ENCODE data around the gene PHKB.

Gene PHKB

GRCh38 chr16:47617732-47618131 lies 156.6 kb downstream of the PHKB start:
- no peak overlapping the region for H3K27ac ChIP-seq (replicated peaks)
- no peak overlapping the region for H3K4me3 ChIP-seq (replicated peaks; ENCODE audit: insufficient read depth, low read length)
- H3K27me3 ChIP-seq (ENCODE audit: insufficient read depth, poor library complexity, severe bottlenecking) = no peaks in the 10 kb centered on the region
- no peak for DNase-seq (ENCODE audit: low read depth in 1 of 2, low spot score in 1 of 2)
- TF ChIP-seq REST (IDR thresholded peaks at IDR 0.05; ENCODE audit: insufficient replicate concordance, low read depth) (no peak), GABPA (IDR thresholded peaks at IDR 0.05; ENCODE audit: low read depth) (no peak), CTCF (IDR thresholded peaks at IDR 0.05; ENCODE audit: insufficient read depth, low read length) (no peak), SPI1 (IDR thresholded peaks at IDR 0.05; ENCODE audit: borderline replicate concordance, low read depth) (no peak), POLR2AphosphoS5 (IDR thresholded peaks at IDR 0.05; ENCODE audit: low read depth) (no peak)

DNA sequence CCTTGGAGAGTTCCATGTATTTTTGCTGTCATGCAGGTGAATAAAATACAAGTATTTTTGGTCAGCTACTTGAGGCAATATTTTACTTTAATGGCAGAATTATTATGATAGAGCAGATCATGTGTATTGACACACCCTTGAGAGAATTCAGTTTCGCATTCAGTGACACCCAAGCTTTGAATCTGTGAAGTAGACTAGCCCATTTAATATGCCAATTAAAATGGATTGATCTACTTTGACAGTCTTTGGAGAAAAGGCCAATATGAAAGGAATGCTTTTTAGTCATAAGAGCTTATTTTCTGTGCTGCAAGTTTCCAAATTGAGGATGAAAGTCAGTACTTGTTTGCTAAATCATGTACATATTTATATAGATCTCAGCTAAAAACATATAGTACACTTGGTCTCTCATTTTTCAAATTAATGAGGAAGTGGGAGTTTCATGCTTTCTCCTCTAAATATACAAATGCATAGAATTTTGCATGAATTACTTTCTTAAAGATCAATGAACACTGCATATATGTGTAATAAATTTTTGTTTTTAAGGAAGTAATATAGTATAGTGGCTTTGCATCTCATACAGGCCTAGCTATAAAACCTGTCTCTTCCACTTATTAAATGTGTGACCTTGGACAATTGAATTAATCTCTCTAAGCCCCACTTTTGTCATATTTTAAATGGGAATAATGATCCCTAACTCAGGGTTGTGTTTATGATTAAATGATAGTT lies 161.5 kb downstream of the PHKB start:
- Histone ChIP-seq H3K4me3 (replicated peaks; ENCODE audit: insufficient read depth, low read length) (no peak overlapping the region), H3K27ac (replicated peaks) (no peak overlapping the region), H3K27me3 (ENCODE audit: insufficient read depth, poor library complexity, severe bottlenecking) (no peaks in the 10 kb centered on the region)
- DNase-seq (ENCODE audit: low read depth in 1 of 2, low spot score in 1 of 2) = no peak
- TF ChIP-seq SPI1 (IDR thresholded peaks at IDR 0.05; ENCODE audit: borderline replicate concordance, low read depth) = peak; percentile 53
- TF ChIP-seq CTCF (IDR thresholded peaks at IDR 0.05; ENCODE audit: insufficient read depth, low read length) = no peak

GRCh38 chr16:47624563-47624962 lies 163.4 kb downstream of the PHKB start:
- peak in 1 of 2 experiments; percentile 39 for DNase-seq (ENCODE audit: low read depth in 1 of 2, low spot score in 1 of 2)
- TF ChIP-seq REST (IDR thresholded peaks at IDR 0.05; ENCODE audit: insufficient replicate concordance, low read depth) (no peak), SPI1 (IDR thresholded peaks at IDR 0.05; ENCODE audit: borderline replicate concordance, low read depth) (peak; percentile 39; the same call in 1 of the 2 replicates)
- Histone ChIP-seq H3K4me3 (replicated peaks; ENCODE audit: insufficient read depth, low read length) (no peak overlapping the region), H3K27ac (replicated peaks) (no peak overlapping the region; the same call in 1 of the 2 replicates), H3K27me3 (ENCODE audit: insufficient read depth, poor library complexity, severe bottlenecking) (no peaks in the 10 kb centered on the region)

DNA sequence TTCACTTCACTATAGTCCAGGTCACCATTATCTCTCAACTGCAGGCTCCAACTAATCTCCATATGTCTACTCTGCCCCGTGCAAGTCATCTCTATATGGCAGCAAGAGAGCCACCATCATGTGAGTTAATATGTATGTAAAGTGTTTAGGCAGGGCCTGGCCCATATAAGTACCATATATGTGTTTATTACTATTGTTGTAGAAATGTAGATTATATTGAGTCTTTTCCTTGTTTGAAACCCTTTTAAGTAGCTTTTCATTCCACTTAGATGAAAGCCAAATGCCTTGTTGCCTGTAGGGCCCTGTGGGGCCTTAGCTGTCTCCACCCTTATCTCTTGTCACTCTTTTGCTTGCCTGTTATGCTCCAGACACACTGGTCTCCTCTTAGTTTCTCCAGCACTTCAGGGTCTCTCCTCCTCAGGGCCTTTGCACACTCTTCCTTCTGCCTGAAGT lies 164.0 kb downstream of the PHKB start:
- Histone ChIP-seq H3K4me3 (replicated peaks; ENCODE audit: insufficient read depth, low read length) (no peak overlapping the region), H3K27me3 (ENCODE audit: insufficient read depth, poor library complexity, severe bottlenecking) (no peaks in the 10 kb centered on the region), H3K27ac (replicated peaks) (no peak overlapping the region)
- DNase-seq (ENCODE audit: low read depth in 1 of 2, low spot score in 1 of 2) = no peak
- TF ChIP-seq POLR2AphosphoS5 (IDR thresholded peaks at IDR 0.05; ENCODE audit: low read depth) (no peak), SPI1 (IDR thresholded peaks at IDR 0.05; ENCODE audit: borderline replicate concordance, low read depth) (no peak), GABPA (IDR thresholded peaks at IDR 0.05; ENCODE audit: low read depth) (no peak), CTCF (IDR thresholded peaks at IDR 0.05; ENCODE audit: insufficient read depth, low read length) (no peak), REST (IDR thresholded peaks at IDR 0.05; ENCODE audit: insufficient replicate concordance, low read depth) (no peak)
